ENCODE results near the gene TPCN1. TPM values are rescaled to one million over a fixed set of nuclear protein-coding genes. Genes with fewer than 3 reads are reported as not detected.

Gene TPCN1
- total RNA-seq, 2 donors from 2014 or later = 45.1 to 78.4 TPM

GRCh38 chr12:113195598-113195997, 25.7 kb upstream of the TPCN1 start:
- no peak for ATAC-seq
- WGBS, 2 donors = 92% methylated on average over 13 of the region's 13 CpGs

GRCh38 chr12:113196582-113196981, 24.7 kb upstream of the TPCN1 start:
- intact Hi-C loops (cut with DNase I) = loop anchor here (10.0 kb wide), 1 partner anchor 228 kb away; the partner anchor contains the start of gene SDSL
- no peak for ATAC-seq
- Histone ChIP-seq H3K27ac (no peak overlapping the region), H3K4me1 (peaks cover 34% of the 10 kb centered on the region), H3K4me3 (no peak overlapping the region), H3K27me3 (no peaks in the 10 kb centered on the region), H3K9me3 (no peaks in the 10 kb centered on the region), H3K36me3 (replicated peaks in 1 of 2; ENCODE audit: insufficient read depth in 1 of 2, low read depth in 2 of 2) (peaks cover 0 to 2% of the 10 kb centered on the region in 2 donors)
- no peak for DNase-seq
- WGBS, 2 donors = 66 to 67% methylated on average over 5 of the region's 7 CpGs
- TF ChIP-seq POLR2A (IDR thresholded peaks at IDR 0.05) (no peak), CTCF (IDR thresholded peaks at IDR 0.05) (no peak)

More at GRCh38 chr12:113195598-113195997, 25.7 kb upstream of the TPCN1 start:
- Histone ChIP-seq H3K9me3 (no peaks in the 10 kb centered on the region), H3K27ac (no peak overlapping the region), H3K4me3 (no peak overlapping the region), H3K27me3 (no peaks in the 10 kb centered on the region), H3K36me3 (replicated peaks in 1 of 2; ENCODE audit: insufficient read depth in 1 of 2, low read depth in 2 of 2) (peaks cover 0 to 2% of the 10 kb centered on the region in 2 donors), H3K4me1 (peaks cover 24% of the 10 kb centered on the region)
- intact Hi-C loops (cut with DNase I) = loop anchor here (10.0 kb wide), 1 partner anchor 229 kb away; the partner anchor contains the start of gene SDSL
- no peak for DNase-seq
- TF ChIP-seq CTCF (IDR thresholded peaks at IDR 0.05) (no peak), POLR2A (IDR thresholded peaks at IDR 0.05) (no peak)

GRCh38 chr12:113196990-113197389, 24.3 kb upstream of the TPCN1 start:
- TF ChIP-seq POLR2A (IDR thresholded peaks at IDR 0.05) = no peak
- TF ChIP-seq CTCF (IDR thresholded peaks at IDR 0.05) = peak; percentile 15 to 83 (median 67)
- peaks cover 38% of the 10 kb centered on the region for H3K4me1 ChIP-seq
- H3K27me3 ChIP-seq = no peaks in the 10 kb centered on the region
- H3K36me3 ChIP-seq (replicated peaks in 1 of 2; ENCODE audit: insufficient read depth in 1 of 2, low read depth in 2 of 2) = peaks cover 0 to 2% of the 10 kb centered on the region in 2 donors
- H3K9me3 ChIP-seq = no peaks in the 10 kb centered on the region
- ATAC-seq = peak; percentile 70
- H3K27ac ChIP-seq = no peak overlapping the region
- H3K4me3 ChIP-seq = no peak overlapping the region
- WGBS, 2 donors = 4 to 9% methylated on average over 4 of the region's 4 CpGs
- intact Hi-C loops (cut with DNase I) = loop anchor here (10.0 kb wide), 1 partner anchor 228 kb away; the partner anchor contains the start of gene SDSL
- peak; percentile 78 to 85 (median 82) for DNase-seq

GRCh38 chr12:113197518-113198077, 23.7 kb upstream of the TPCN1 start:
- intact Hi-C loops (cut with DNase I) = loop anchor here (10.0 kb wide), 1 partner anchor 227 kb away; the partner anchor contains the start of gene SDSL
- Histone ChIP-seq H3K27me3 (no peaks in the 10 kb centered on the region), H3K27ac (no peak overlapping the region), H3K4me1 (peaks cover 44% of the 10 kb centered on the region), H3K9me3 (no peaks in the 10 kb centered on the region), H3K4me3 (no peak overlapping the region), H3K36me3 (replicated peaks in 1 of 2; ENCODE audit: insufficient read depth in 1 of 2, low read depth in 2 of 2) (peaks cover 0 to 2% of the 10 kb centered on the region in 2 donors)
- TF ChIP-seq CTCF (IDR thresholded peaks at IDR 0.05) (no peak), POLR2A (IDR thresholded peaks at IDR 0.05) (no peak)
- DNase-seq = no peak
- WGBS, 2 donors = 83 to 89% methylated on average over 8 of the region's 8 CpGs
- no peak for ATAC-seq

- DNase-seq = no peak
- H3K4me3 ChIP-seq = no peak overlapping the region
- 74 to 83% methylated on average over 1 of the region's 1 CpG for WGBS, 2 donors
- TF ChIP-seq POLR2A (IDR thresholded peaks at IDR 0.05) = no peak
- no peak overlapping the region for H3K27ac ChIP-seq
- H3K9me3 ChIP-seq = no peaks in the 10 kb centered on the region
- intact Hi-C loops (cut with DNase I) = loop anchor here (10.0 kb wide), 1 partner anchor 227 kb away; the partner anchor contains the start of gene SDSL
- no peaks in the 10 kb centered on the region for H3K27me3 ChIP-seq
- H3K36me3 ChIP-seq (replicated peaks in 1 of 2; ENCODE audit: insufficient read depth in 1 of 2, low read depth in 2 of 2) = no peaks in the 10 kb centered on the region
- H3K4me1 ChIP-seq = peaks cover 45% of the 10 kb centered on the region
- no peak for ATAC-seq
Measured at GRCh38 chr12:113198296-113198695, 23.0 kb upstream of the TPCN1 start.
